Natural killer cell (primary cell): ENCODE measurements around the gene IFNA5. TPM values are rescaled to one million over a fixed set of nuclear protein-coding genes. Genes with fewer than 3 reads are reported as not detected.

Experiments used
- ATAC-seq, 3 donors: fragments of 150-1000 bp in 2 of 3; fragments of 200-7000 bp in 1 of 3; cut with Tn5 transposase; 1 replicate in 1 of 3; 2 replicates in 2 of 3; pipeline ENCODE4 v1.10.0; 2021; ENCODE audit warnings: mild to moderate bottlenecking in 2 of 3, moderate library complexity in 2 of 3
- DNase-seq, 2 donors: peaks; one replicate each; pipeline versions ENCODE4 v3.0.0 to v3.0.0-alpha.2; 2013 to 2021; ENCODE audit warnings: mixed read lengths in 1 of 2
- H3K27ac ChIP-seq: one replicate; pipeline ENCODE4 v1.5.1; 2013; ENCODE audit warnings: mild to moderate bottlenecking, low read length
- H3K27me3 ChIP-seq: one replicate; pipeline ENCODE4 v1.6.1; 2013; ENCODE audit warnings: low read length; ENCODE audit not compliant: control insufficient read depth, insufficient read depth
- H3K36me3 ChIP-seq: one replicate; pipeline ENCODE4 v1.6.1; 2013; ENCODE audit warnings: low read length; ENCODE audit not compliant: control insufficient read depth, insufficient read depth
- H3K4me1 ChIP-seq: one replicate; pipeline ENCODE4 v1.6.1; 2013; ENCODE audit warnings: low read length; ENCODE audit not compliant: control insufficient read depth, insufficient read depth
- H3K4me3 ChIP-seq: one replicate; pipeline ENCODE4 v1.5.1; 2013; ENCODE audit warnings: low read length
- H3K9me3 ChIP-seq: one replicate; pipeline ENCODE4 v1.6.1; 2013; ENCODE audit warnings: low read length; ENCODE audit not compliant: control insufficient read depth, insufficient read depth
- H3K27ac Mint-ChIP-seq, 2 donors: one replicate each; pipeline ENCODE4 v1.8.0; 2022; ENCODE audit warnings: mild to moderate bottlenecking in 2 of 2, mixed read lengths in 2 of 2, moderate library complexity in 1 of 2
- H3K27me3 Mint-ChIP-seq, 2 donors: one replicate each; pipeline ENCODE4 v1.8.0; 2022; ENCODE audit warnings: low read depth in 2 of 2, mixed read lengths in 2 of 2
- H3K36me3 Mint-ChIP-seq: one replicate; pipeline ENCODE4 v1.8.0; 2022; ENCODE audit warnings: mixed read lengths
- H3K4me1 Mint-ChIP-seq, 2 donors: one replicate each; pipeline ENCODE4 v1.8.0; 2022; ENCODE audit warnings: mixed read lengths in 2 of 2
- H3K4me3 Mint-ChIP-seq: one replicate; pipeline ENCODE4 v1.8.0; 2022; ENCODE audit warnings: mild to moderate bottlenecking, moderate library complexity, mixed read lengths
- H3K9me3 Mint-ChIP-seq, 2 donors: one replicate each; pipeline ENCODE4 v1.8.0; 2022; ENCODE audit warnings: mixed read lengths in 2 of 2
- CTCF ChIP-seq: fragments of 200-600 bp; IDR thresholded peaks from one replicate; pipeline ENCODE4 v1.8.0; 2022; ENCODE audit warnings: antibody characterized with exemption
- WGBS: methylation state at CpG from one replicate; pipeline ENCODE4 v1.1.7; 2013; ENCODE audit warnings: missing lambda C conversion rate; ENCODE audit not compliant: insufficient coverage; 5-methylcytosine and 5-hydroxymethylcytosine counted together
- intact Hi-C: fragments of 100-400 bp; cut with micrococcal nuclease; formaldehyde crosslinking; loops from one replicate; pipeline ENCODE4 v1.14.2; 2022
- total RNA-seq, 4 donors: library from RNA; stranded (reverse); fragments of 120-200 nt in 1 of 4; gene quantifications; one replicate each; pipeline versions ENCODE4 v1.2.3 to v1.2.4, GENCODE V29; 2013 to 2022

Gene IFNA5
- total RNA-seq, 3 donors from 2014 or later (not counting 1 experiment from before 2014, with no cell fraction given), result not detected

GRCh38 chr9:21336457-21336856 lies 31.3 kb upstream of the IFNA5 start:
- H3K4me3 Mint-ChIP-seq, result peak overlapping the region; percentile 90
- H3K4me1 Mint-ChIP-seq, result peaks cover 34 to 35% of the 10 kb centered on the region in 2 donors
- intact Hi-C loops, result no loop called here
- no peaks in the 10 kb centered on the region for H3K9me3 ChIP-seq
- peak overlapping the region; percentile 91 for H3K27ac Mint-ChIP-seq
- peaks cover 2% of the 10 kb centered on the region for H3K36me3 ChIP-seq
- peaks cover 8% of the 10 kb centered on the region for H3K4me1 ChIP-seq
- ATAC-seq (no peak), DNase-seq (peak in 1 of 2 donors; percentile 19)
- no peak for TF ChIP-seq CTCF
- H3K27ac ChIP-seq, result no peak overlapping the region
- peaks cover 8 to 9% of the 10 kb centered on the region in 2 donors for H3K27me3 Mint-ChIP-seq
- no peaks in the 10 kb centered on the region for H3K9me3 Mint-ChIP-seq
- no peak overlapping the region for H3K4me3 ChIP-seq
- no peaks in the 10 kb centered on the region for H3K36me3 Mint-ChIP-seq
- no peaks in the 10 kb centered on the region for H3K27me3 ChIP-seq

DNA sequence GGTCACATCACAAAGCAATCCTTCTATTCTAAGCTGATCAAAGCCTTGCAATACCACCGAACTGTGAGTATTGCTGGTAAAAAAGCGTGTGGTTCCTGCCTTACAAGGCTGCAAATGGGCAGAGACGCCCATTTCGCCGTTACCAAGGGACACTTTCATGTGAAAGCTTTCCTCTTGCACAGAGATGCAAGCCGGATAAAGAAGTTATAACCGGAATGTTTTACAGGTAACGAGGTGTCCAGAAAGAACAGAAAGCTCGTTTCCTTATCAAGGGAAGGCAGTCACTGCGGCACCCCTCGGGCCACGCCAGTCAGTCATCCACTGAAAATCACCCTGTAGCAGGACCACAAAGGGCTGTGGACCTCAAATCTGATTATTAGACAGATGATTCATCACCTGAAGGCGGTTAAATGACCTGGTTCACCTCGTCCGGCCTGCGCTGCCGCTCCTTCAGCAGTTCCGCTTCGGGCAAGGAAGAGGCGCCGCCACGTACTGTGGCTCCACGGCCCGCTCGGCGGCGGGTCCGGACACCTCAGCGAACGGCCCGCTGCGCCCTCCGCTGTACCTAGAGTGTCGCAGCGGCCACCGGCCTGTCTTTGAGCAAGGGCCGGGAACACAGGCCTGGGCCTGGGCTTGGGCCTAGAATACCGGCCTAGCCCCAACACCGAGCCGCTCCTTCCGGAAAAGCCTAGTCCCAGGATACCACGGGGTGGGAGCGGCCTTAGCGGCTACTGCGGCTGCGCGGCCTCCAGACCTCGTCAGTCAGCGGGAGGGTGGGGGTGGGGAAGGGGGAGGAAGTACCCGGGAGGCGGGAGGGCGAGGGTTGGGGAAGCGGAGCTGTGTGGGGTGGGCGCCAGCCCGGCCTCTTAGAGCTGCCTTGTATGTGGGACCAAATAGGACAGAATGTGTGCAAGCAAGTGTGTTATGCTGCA lies 29.9 kb upstream of the IFNA5 start, which contains the start of gene KLHL9:
KLHL9 (minus strand) TSS at position 704 of the 932 bp plus-strand sequence; CDS start at position 159, 545 bp downstream.
- Histone ChIP-seq H3K4me3 (peak within 1 kb of the TSS; percentile 74), H3K4me1 (peaks cover 8% of the 10 kb centered on the region), H3K9me3 (no peaks in the 10 kb centered on the region), H3K27me3 (no peaks in the 10 kb centered on the region), H3K36me3 (peaks cover 4% of the 10 kb centered on the region), H3K27ac (peak within 1 kb of the TSS; percentile 93)
- Mint-ChIP-seq H3K27ac (peak within 1 kb of the TSS; percentile 91), H3K4me3 (peak within 1 kb of the TSS; percentile 94), H3K9me3 (no peaks in the 10 kb centered on the region), H3K36me3 (no peaks in the 10 kb centered on the region), H3K4me1 (peaks cover 45 to 48% of the 10 kb centered on the region in 2 donors), H3K27me3 (peaks cover 8 to 9% of the 10 kb centered on the region in 2 donors)
- DNase-seq (peak; percentile 81 to 93), ATAC-seq (peak; percentile 87 to 91 (median 90))
- no peak for TF ChIP-seq CTCF
- WGBS, result under 1% methylated on average over 55 of the region's 55 CpGs
- intact Hi-C loops, result loop anchor here (5.0 kb wide), 1 partner anchor 467 kb away; the partner anchor contains the start of gene MTAP

DNA sequence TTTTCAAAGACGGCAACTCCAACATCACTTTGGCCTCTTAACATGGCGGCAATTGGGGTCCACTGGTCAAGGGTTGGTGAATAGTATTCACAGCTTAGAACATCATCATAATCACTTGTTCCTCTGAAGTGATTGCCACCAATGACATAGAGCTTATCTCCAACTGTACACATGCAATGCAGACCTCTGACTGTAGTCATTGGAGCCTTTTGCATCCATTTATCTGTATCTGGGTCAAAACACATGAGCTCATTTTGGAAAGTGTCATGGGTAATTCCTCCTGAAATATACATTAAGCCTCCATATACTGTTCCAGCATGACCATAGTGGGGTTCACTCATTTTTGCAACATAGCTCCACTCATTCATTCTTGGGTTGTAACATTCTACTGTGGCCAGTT lies 28.1 kb upstream of the IFNA5 start:
- DNase-seq, result no peak
- 100% methylated on average over 2 of the region's 2 CpGs for WGBS
- Mint-ChIP-seq H3K27me3 (peaks cover 3 to 5% of the 10 kb centered on the region in 2 donors), H3K4me3 (peak overlapping the region; percentile 94), H3K4me1 (peaks cover 59 to 61% of the 10 kb centered on the region in 2 donors), H3K9me3 (no peaks in the 10 kb centered on the region), H3K36me3 (no peaks in the 10 kb centered on the region), H3K27ac (peak overlapping the region; percentile 91)
- Histone ChIP-seq H3K4me3 (no peak overlapping the region), H3K9me3 (no peaks in the 10 kb centered on the region), H3K27me3 (no peaks in the 10 kb centered on the region), H3K4me1 (peaks cover 8% of the 10 kb centered on the region), H3K36me3 (peaks cover 8% of the 10 kb centered on the region), H3K27ac (no peak overlapping the region)
- no peak for TF ChIP-seq CTCF
- intact Hi-C loops, result loop anchor here (5.0 kb wide), 1 partner anchor 469 kb away; the partner anchor contains the start of gene MTAP
- ATAC-seq, result no peak
